Measurements from ENCODE around the gene PXMP2. TPM values are rescaled to one million over a fixed set of nuclear protein-coding genes. Genes with fewer than 3 reads are reported as not detected.

The PXMP2 gene
- total RNA-seq, 1 donor from 2014 or later = 38.5 TPM

- DNase-seq (ENCODE audit: extremely low spot score, unreplicated experiment) = no peak
- H3K9me3 Mint-ChIP-seq = no peaks in the 10 kb centered on the region
- TF ChIP-seq, protein P1, sequence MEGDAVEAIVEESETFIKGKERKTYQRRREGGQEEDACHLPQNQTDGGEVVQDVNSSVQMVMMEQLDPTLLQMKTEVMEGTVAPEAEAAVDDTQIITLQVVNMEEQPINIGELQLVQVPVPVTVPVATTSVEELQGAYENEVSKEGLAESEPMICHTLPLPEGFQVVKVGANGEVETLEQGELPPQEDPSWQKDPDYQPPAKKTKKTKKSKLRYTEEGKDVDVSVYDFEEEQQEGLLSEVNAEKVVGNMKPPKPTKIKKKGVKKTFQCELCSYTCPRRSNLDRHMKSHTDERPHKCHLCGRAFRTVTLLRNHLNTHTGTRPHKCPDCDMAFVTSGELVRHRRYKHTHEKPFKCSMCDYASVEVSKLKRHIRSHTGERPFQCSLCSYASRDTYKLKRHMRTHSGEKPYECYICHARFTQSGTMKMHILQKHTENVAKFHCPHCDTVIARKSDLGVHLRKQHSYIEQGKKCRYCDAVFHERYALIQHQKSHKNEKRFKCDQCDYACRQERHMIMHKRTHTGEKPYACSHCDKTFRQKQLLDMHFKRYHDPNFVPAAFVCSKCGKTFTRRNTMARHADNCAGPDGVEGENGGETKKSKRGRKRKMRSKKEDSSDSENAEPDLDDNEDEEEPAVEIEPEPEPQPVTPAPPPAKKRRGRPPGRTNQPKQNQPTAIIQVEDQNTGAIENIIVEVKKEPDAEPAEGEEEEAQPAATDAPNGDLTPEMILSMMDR (conservative IDR thresholded peaks at IDR 0.05) = no peak
- H3K27me3 Mint-ChIP-seq = no peaks in the 10 kb centered on the region
- no peak overlapping the region for H3K27ac Mint-ChIP-seq
- H3K4me1 Mint-ChIP-seq (ENCODE audit: unreplicated experiment) = no peaks in the 10 kb centered on the region
- H3K4me3 Mint-ChIP-seq = no peak overlapping the region
- H3K36me3 Mint-ChIP-seq = peaks cover 27% of the 10 kb centered on the region
Measured at GRCh38 chr12:132672116-132672515, 15.3 kb upstream of the PXMP2 start.

- H3K9me3 Mint-ChIP-seq = no peaks in the 10 kb centered on the region
- H3K36me3 Mint-ChIP-seq = peaks cover 27% of the 10 kb centered on the region
Measured at GRCh38 chr12:132672678-132673077, 14.7 kb upstream of the PXMP2 start.

GRCh38 chr12:132673288-132674179, 13.9 kb upstream of the PXMP2 start:
- Mint-ChIP-seq H3K27me3 (no peaks in the 10 kb centered on the region), H3K36me3 (peaks cover 28% of the 10 kb centered on the region), H3K27ac (no peak overlapping the region), H3K4me3 (no peak overlapping the region), H3K4me1 (ENCODE audit: unreplicated experiment) (no peaks in the 10 kb centered on the region), H3K9me3 (no peaks in the 10 kb centered on the region)
- TF ChIP-seq, protein P1 (conservative IDR thresholded peaks at IDR 0.05) = no peak
- DNase-seq (ENCODE audit: extremely low spot score, unreplicated experiment) = no peak

More at GRCh38 chr12:132672678-132673077, 14.7 kb upstream of the PXMP2 start:
- no peaks in the 10 kb centered on the region for H3K27me3 Mint-ChIP-seq
- no peak overlapping the region for H3K27ac Mint-ChIP-seq
- no peaks in the 10 kb centered on the region for H3K4me1 Mint-ChIP-seq (ENCODE audit: unreplicated experiment)
- TF ChIP-seq, protein P1 (conservative IDR thresholded peaks at IDR 0.05) = no peak
- H3K4me3 Mint-ChIP-seq = no peak overlapping the region
- DNase-seq (ENCODE audit: extremely low spot score, unreplicated experiment) = no peak

DNA sequence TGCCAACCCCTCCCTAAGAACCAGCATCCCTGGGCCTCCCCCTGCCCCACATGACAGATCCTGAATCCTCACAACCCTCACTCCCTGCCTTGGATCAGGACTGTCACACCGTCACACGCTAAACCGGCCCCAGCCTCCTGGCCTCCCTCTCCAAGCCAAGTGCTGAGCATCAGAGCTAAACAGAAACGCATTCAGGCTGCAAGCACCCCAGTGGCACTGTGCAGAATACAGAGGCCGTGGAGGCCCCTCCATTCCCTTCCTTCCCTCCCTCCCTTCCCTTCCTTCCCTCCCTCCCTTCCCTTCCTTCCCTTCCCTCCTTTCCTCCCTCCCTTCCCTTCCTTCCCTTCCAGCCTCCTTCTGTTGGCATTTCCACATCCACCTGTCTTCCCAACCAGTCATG, 12.8 kb upstream of the PXMP2 start:
- Mint-ChIP-seq H3K36me3 (peaks cover 34% of the 10 kb centered on the region), H3K27me3 (no peaks in the 10 kb centered on the region)
- TF ChIP-seq, protein P1 (conservative IDR thresholded peaks at IDR 0.05) = no peak

DNA sequence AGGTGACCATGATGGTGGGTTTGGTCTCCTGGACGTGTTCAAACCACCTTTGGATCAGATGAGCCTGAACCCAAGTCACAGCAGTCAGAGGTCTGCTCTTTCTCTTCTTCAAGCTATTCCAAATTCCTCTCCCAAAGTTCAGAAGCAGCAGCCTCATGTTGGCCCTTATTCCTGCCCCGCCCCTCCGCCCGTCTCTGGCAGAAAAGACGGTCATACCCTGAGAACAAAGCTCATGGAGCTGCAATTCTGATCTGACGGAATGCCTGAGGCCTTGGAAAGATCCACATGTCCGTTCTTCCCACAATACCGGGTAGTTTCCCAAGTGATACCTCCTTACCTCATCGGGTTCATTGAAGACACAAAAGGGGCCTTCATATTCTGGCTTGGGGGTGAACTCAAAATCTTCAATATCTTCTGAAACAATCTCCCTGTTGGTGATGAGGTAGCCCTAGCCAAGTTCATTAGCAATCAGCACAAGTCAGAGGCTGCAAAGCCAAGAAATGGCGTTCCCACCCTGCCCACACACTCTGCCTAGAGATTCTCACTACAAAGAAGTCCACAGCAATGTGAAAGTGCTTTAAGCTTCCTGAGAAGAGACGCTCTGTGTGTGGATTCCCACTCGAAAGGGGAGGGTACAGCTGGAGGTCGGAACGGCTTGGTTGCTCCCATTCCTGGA, 11.5 kb upstream of the PXMP2 start:
- no peaks in the 10 kb centered on the region for H3K27me3 Mint-ChIP-seq
- peaks cover 44% of the 10 kb centered on the region for H3K36me3 Mint-ChIP-seq
- TF ChIP-seq, protein P1 (conservative IDR thresholded peaks at IDR 0.05) = no peak
- no peaks in the 10 kb centered on the region for H3K9me3 Mint-ChIP-seq
- no peak for DNase-seq (ENCODE audit: extremely low spot score, unreplicated experiment)
- H3K27ac Mint-ChIP-seq = no peak overlapping the region
- H3K4me3 Mint-ChIP-seq = no peak overlapping the region
- H3K4me1 Mint-ChIP-seq (ENCODE audit: unreplicated experiment) = peaks cover 5% of the 10 kb centered on the region

More for the DNA sequence above, 12.8 kb upstream of the PXMP2 start:
- no peak overlapping the region for H3K4me3 Mint-ChIP-seq
- H3K9me3 Mint-ChIP-seq = no peaks in the 10 kb centered on the region
- no peak overlapping the region for H3K27ac Mint-ChIP-seq
- H3K4me1 Mint-ChIP-seq (ENCODE audit: unreplicated experiment) = no peaks in the 10 kb centered on the region
- no peak for DNase-seq (ENCODE audit: extremely low spot score, unreplicated experiment)
